Brain microvascular endothelial cell (primary cell): ENCODE data around the gene PDCD1LG2.

ENCODE experiments used
- DNase-seq: peaks from one replicate; pipeline ENCODE4 v3.0.0-alpha.2; 2020
- H3K27ac ChIP-seq: fragments of 250-450 bp; sonication (Bioruptor Pico); 2 replicates; pipeline ENCODE4 v1.5.1; 2020; ENCODE audit warnings: mild to moderate bottlenecking, moderate library complexity
- H3K27me3 ChIP-seq: fragments of 250-450 bp; sonication (Bioruptor Pico); replicated peaks from 2 replicates; pipeline ENCODE4 v1.5.1; 2020; ENCODE audit warnings: mild to moderate bottlenecking
- H3K36me3 ChIP-seq: fragments of 250-450 bp; sonication (Bioruptor Pico); replicated peaks from 2 replicates; pipeline ENCODE4 v1.5.1; 2020; ENCODE audit warnings: mild to moderate bottlenecking
- H3K4me3 ChIP-seq: 2 replicates; pipeline ENCODE4 v1.5.1; 2011; ENCODE audit warnings: low read depth, mild to moderate bottlenecking, control low read depth, low read length, moderate library complexity
- in situ Hi-C: cut with HindIII; loops from 2 replicates; pipeline ENCODE4 v1.10.0; 2017; ENCODE audit warnings: low sequenced_read_pairs, low pct_ligation_motif_present
- TF ChIP-seq, protein P1 (sequence below): IDR thresholded peaks from 2 replicates; pipeline ENCODE4 v1.5.1; 2011; ENCODE audit warnings: low read depth, mild to moderate bottlenecking, moderate library complexity, low read length, control low read depth, inconsistent platforms; ENCODE audit errors: missing control alignments

The PDCD1LG2 gene

DNA sequence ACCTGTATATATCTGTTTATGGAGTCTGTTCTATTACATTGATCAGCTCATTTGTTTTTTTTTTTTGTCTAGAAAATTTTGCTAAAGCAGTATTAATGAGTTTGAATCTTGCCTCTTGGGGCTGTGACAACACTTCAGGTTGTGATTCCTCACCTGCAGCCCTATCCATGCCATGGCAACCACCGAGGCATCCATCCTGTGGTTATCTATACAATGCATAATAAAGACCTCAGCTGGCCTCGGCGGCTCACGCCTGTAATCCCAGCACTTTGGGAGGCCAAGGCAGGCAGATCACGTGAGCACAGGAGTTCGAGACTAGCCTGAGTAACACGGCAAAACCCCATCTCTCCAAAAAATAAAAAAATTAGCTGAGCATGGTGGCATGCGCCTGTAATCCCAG lies 28.1 kb upstream of the PDCD1LG2 start:
- no peak overlapping the region for H3K27ac ChIP-seq
- no peaks in the 10 kb centered on the region for H3K36me3 ChIP-seq
- no peaks in the 10 kb centered on the region for H3K27me3 ChIP-seq
- in situ Hi-C loops = no loop called here
- DNase-seq = no peak
- H3K4me3 ChIP-seq = no peak overlapping the region
- TF ChIP-seq, protein P1, sequence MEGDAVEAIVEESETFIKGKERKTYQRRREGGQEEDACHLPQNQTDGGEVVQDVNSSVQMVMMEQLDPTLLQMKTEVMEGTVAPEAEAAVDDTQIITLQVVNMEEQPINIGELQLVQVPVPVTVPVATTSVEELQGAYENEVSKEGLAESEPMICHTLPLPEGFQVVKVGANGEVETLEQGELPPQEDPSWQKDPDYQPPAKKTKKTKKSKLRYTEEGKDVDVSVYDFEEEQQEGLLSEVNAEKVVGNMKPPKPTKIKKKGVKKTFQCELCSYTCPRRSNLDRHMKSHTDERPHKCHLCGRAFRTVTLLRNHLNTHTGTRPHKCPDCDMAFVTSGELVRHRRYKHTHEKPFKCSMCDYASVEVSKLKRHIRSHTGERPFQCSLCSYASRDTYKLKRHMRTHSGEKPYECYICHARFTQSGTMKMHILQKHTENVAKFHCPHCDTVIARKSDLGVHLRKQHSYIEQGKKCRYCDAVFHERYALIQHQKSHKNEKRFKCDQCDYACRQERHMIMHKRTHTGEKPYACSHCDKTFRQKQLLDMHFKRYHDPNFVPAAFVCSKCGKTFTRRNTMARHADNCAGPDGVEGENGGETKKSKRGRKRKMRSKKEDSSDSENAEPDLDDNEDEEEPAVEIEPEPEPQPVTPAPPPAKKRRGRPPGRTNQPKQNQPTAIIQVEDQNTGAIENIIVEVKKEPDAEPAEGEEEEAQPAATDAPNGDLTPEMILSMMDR = no peak

DNA sequence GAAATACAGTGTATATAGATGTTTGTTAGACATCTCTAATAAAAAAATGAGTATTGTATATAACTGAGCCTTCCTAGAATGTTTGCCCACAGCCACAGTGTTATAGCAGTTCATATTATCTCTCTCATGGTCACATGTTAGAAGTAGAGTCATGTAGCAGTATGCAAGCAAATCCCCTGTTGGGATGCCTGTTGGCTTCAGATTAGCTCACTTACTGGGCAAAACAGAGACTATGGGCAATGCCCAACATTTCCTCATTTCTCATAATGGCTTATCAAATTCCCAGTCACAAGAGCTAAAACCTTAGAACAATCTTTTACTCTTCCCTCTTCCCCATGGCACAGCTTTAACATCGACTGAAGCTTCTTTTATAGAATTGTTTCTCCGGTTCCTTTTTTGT lies 27.0 kb upstream of the PDCD1LG2 start:
- Histone ChIP-seq H3K27me3 (no peaks in the 10 kb centered on the region), H3K36me3 (no peaks in the 10 kb centered on the region), H3K4me3 (no peak overlapping the region), H3K27ac (no peak overlapping the region)
- in situ Hi-C loops = no loop called here
- DNase-seq = no peak
- TF ChIP-seq, protein P1 = no peak

- H3K4me3 ChIP-seq = no peak overlapping the region
- H3K27me3 ChIP-seq = no peaks in the 10 kb centered on the region
- H3K36me3 ChIP-seq = no peaks in the 10 kb centered on the region
- TF ChIP-seq, protein P1 = no peak
- in situ Hi-C loops = no loop called here
- no peak overlapping the region for H3K27ac ChIP-seq
- no peak for DNase-seq
Observed at GRCh38 chr9:5485378-5486085, 24.8 kb upstream of the PDCD1LG2 start.

DNA sequence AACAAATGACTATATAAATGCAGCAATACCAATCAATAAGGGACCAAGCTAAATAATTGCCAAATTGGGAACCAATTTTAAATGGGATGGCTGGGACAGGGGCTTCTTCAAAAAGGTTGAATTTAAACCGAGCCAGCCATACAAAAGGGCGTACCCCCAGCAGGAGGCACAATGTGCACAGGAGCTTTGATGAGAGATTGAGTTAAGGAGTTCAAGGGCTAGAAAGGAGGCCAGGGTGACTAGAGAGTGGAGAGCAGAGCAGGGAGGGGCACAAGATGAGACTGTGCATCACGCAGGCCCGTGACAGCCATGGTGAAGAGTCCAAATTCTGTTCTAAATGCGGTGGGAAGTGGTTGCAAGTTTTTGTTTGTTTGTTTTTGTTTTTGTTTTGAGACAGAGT lies 23.3 kb upstream of the PDCD1LG2 start:
- Histone ChIP-seq H3K4me3 (no peak overlapping the region), H3K36me3 (no peaks in the 10 kb centered on the region), H3K27me3 (no peaks in the 10 kb centered on the region), H3K27ac (no peak overlapping the region)
- TF ChIP-seq, protein P1 = no peak
- in situ Hi-C loops = no loop called here
- DNase-seq = no peak

DNA sequence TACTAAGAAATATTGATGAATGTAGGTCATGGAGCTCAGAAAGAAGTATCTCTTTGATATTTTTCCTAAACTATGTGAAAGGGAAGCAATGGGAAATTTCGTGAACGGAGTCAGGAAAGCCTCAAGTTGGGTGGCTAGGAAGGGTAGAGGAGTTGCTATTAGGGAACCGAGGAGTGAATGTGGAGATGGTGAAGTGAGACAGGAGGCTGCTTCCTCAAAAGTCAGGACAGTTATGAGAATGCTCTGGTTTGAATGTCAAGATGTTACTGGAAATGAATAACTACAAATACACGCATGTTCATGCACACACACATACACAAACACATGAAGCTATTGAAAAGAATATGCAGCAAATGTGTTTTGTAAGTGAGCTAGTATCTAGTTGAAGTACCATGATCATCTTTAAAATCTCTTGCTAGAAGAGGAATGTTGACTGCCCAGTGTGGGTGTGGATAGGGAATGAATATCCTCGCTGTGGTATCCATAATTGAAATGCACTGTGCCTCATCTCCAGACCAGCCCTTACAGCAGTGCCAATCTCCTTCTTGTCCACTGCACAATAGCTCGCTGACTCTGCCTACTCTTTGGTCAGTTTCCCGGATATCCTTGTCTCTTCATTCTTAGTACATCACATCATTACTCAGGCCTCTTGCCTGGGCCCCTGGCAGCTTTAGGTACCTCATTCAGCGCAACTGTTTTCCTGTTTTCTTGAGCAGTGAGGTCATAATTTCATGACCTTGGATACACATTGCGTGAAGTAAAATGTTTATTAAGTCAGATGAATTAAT lies 21.9 kb upstream of the PDCD1LG2 start:
- in situ Hi-C loops = no loop called here

More for the DNA sequence above, 21.9 kb upstream of the PDCD1LG2 start:
- no peaks in the 10 kb centered on the region for H3K27me3 ChIP-seq
- no peaks in the 10 kb centered on the region for H3K36me3 ChIP-seq
- no peak overlapping the region for H3K4me3 ChIP-seq
- H3K27ac ChIP-seq = no peak overlapping the region
- DNase-seq = no peak
- TF ChIP-seq, protein P1 = no peak
